Hematopoietic multipotent progenitor cell (in vitro differentiated cells): ENCODE measurements around the gene MAN2B2. TPM values are rescaled to one million over a fixed set of nuclear protein-coding genes. Genes with fewer than 3 reads are reported as not detected.

ENCODE experiments used
- DNase-seq, 3 donors: peaks; one replicate each; pipeline ENCODE4 v3.0.0-alpha.2; 2011 to 2015; ENCODE audit warnings: low read depth in 2 of 3, low spot score in 2 of 3
- total RNA-seq: library from RNA; depleted of rRNA; stranded (reverse); fragments of >200 nt; gene quantifications from one replicate; pipeline ENCODE4 v1.2.3, GENCODE V29; 2012

The MAN2B2 gene
- total RNA-seq, 1 donor, result 39.6 TPM

DNA sequence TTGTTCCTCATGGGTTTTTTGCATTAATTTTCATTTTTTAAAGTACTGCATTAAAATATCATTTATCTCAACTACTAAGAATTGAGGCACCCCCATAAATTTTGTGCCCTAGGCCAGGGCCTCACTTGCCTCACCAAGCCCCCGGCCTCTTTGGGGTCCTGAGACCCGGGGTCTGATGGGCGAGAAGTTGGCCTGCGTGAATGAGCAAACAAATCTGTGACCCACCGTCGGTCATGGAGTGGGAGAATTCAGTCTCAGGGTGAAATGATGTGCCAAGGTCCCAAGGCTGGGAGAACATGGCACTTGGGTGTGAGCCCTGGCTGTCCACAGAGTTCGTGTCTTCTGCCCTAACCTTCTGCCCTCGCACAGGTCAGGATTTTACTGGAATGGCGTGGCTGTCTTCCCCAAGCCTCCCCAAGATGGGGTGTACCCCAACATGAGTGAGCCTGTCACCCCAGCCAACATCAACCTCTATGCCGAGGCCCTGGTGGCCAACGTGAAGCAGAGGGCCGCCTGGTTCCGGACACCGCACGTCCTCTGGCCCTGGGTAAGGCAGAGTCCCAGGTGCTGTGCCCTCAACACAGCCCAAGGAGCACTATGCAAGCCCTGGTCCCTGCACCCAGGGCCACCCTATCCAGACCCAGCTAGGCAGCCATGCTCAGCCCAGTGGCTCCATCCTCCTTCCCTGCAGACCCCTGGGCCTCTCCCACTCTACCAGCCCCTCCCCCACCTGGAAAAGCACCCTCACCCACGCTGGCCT, 18.0 kb downstream of the MAN2B2 start:
- DNase-seq, result no peak

DNA sequence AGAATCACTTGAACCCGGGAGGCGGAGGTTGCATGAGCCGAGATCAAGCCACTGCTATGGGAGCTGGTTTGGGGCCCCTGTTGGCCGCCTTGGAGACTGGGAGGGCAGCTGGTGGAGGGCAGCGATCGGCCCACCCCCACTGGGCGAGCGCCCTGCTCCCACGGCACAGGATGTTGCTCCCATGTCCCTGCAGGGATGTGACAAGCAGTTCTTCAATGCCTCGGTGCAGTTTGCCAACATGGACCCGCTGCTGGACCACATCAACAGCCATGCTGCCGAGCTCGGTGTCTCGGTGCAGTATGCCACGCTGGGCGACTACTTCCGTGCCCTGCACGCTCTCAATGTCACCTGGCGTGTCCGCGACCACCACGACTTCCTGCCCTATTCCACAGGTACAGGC, 19.4 kb downstream of the MAN2B2 start:
- DNase-seq, result no peak

DNA sequence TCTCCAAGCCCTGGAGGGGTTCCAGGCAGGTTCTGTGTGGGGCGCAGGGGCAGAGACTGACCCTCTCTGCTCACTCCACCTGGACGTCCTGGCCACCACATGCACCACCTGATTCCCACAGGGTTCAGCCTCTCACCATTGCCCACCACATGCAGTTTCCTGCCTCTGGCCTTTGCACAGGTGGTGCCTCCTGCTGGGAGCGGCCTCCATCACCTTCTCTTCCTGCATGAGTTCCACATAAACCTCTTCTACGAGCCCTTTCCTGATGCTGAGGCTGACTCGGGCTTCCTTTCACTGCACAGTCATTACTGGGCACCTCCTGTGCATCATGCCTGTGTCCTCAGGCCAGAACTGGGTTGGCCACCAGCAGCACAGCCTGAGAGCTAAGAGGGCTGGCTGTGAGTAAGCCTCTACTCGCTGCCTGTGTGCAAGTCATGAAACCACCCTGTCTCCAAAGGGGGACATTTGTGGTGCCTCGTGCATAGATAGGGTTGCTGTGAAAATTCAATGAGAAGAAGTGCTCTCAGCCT, 19.9 kb downstream of the MAN2B2 start:
- no peak for DNase-seq

DNA sequence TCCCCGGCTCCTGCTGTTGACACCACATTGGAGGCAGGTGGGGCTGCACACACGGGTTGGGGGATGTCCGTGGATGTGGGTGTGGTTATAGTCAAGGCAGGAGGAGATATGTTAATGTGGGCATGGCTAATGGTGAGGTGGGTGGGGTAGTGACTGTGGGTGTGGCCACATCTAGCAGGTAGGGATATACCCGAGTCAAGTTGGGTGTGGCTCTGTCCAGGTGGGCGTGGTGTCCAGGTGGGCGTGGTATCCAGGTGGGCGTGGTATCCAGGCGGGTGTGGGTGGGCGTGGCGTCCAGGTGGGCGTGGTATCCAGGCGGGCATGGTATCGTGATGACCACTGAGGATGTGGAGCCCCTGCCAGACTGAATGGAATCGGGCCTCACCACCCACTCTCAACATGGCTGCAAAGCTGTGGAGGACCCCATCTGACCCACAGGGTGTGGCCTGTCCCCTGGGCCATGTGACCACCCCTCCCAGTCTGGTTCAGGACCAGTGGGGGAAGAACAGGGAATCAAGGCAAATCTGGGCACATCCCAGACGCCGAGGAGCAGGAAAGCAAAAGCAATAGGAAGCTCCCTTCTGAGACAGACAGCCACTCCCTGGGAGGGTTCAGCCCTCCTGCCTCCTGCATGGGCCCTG, 21.0 kb downstream of the MAN2B2 start:
- DNase-seq, result no peak

DNA sequence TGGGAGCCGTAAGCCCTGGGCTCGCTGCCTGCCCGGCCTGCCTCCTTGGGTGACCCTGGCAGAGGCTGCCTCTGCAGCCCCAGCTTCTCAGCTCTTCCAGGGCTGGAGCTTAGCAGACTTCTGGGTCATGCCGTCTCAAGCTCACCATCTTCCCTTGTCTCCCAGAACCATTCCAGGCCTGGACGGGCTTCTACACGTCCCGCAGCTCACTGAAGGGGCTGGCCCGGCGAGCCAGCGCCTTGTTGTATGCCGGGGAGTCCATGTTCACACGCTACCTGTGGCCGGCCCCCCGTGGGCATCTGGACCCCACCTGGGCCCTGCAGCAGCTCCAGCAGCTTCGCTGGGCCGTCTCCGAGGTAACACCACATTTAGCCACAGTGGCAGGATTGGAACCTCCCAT, 22.0 kb downstream of the MAN2B2 start:
- DNase-seq, result no peak

DNA sequence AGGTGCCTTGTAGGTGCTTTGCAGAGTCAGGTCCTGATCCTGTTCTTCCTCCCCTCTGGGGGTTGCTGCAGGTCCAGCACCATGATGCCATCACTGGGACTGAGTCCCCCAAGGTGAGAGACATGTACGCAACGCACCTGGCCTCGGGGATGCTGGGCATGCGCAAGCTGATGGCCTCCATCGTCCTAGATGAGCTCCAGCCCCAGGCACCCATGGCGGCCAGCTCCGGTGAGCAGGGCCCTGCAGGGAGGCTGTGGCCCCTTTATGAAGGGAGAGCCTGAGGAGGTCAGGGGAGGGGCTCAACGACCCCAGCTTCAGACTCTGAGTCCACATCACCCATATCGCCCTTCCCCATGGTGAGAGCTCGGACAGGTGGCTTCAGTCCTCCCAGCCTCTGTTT, 23.1 kb downstream of the MAN2B2 start:
- no peak for DNase-seq

DNA sequence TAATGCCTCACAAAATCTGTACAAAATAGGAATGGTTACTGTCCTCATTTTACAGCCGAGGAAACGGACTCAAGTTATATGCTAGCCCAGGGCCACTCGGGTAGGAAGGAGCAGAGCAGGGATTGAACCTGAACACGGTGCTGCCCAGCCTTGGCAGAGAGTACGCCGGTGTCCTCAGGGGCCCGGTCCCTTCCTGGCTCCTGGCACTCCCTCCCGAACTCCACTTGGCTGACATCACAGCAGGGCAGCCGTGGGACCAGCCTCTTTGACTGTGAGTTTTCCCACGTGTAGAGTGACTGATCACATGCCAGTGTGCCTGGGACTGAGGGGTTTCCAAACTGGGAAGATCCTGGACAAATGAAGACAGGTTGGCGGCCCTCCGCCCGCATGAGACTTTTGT, 23.7 kb downstream of the MAN2B2 start:
- no peak for DNase-seq

DNA sequence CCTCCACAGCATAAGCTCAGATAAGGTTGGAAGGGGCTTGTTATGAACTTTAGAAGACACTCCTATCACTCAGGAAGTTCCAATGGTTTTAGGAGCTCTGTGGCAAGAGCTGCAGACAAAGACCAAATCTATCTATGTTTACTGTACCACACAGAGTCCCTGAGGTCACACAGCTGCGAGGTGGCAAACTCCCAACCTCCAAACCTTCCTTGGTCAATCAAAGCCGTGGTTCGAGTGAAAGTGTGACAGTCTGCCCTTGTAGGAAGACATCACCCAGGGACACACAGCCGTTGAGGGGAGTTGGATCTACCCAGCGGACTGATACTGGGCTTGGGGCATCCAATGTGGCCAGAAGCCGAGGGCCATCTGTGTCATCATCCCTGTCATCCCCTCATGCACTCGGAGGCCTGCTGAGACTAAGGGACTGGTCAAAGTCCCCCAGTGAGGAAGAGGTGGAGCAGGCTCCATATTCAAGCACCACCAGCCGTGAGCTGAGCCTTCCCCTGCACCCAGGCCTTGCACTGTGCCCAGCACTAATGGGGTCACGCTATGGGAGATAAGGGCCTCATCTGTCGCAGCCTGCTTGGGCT, 26.8 kb downstream of the MAN2B2 start:
- DNase-seq, result no peak

DNA sequence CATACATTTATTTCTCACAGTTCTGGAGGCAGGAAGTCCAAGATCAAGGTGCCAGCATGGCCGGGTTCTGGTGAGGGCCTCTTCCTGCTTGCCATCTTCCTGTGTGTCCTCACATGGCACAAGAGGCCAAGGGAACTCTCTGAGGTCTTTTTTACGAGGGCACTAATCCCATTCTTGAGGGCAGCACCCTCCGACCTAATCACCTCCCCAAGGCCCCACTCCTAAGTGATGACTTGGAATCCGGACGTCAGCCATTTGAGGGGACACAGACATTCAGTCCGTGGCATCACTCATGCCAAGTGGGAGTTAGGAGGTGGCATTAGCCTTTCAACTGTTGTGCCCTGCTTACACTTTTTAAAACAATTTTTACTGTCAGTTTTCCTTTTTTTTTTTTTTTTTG, 27.3 kb downstream of the MAN2B2 start:
- no peak for DNase-seq

DNA sequence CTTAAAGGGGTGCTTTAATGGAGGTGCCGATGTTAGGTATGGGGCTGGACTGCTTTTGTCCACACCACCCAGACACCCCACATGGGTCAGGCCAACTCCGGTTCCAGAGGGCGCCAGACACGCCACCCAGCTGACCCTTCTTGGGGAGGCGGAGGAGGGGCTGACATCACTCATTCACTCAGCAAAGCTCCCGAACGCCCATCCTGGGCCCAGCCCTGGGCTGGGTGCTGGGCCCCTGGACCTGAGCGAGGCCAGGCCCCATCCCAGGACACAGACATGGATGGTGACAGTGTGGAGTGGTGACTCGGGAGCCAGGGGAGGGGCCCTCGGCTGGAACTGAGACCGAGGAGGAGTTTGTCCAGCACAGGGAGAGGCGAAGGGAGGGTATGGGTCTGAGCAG, 28.1 kb downstream of the MAN2B2 start:
- DNase-seq, result no peak

DNA sequence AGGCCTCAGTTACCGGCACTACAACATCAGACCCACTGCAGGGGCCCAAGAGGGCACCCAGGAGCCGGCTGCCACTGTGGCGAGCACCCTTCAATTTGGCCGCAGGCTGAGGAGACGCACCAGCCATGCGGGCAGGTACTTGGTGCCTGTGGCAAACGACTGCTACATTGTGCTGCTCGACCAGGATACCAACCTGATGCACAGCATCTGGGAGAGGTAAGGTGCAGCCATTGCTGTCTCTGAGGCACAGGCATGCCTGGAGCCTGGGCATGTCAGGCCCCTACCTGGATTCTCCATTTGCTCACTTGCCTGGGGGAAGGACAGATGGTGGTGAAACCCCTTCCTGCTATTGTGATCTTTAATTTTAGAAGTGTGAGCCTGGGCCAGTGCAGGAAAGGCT, 30.1 kb downstream of the MAN2B2 start:
- DNase-seq, result no peak

GRCh38 chr4:6605605-6606004, 30.6 kb downstream of the MAN2B2 start:
- DNase-seq, result no peak

- DNase-seq, result no peak
Measured at GRCh38 chr4:6606465-6607235, 31.7 kb downstream of the MAN2B2 start.

DNA sequence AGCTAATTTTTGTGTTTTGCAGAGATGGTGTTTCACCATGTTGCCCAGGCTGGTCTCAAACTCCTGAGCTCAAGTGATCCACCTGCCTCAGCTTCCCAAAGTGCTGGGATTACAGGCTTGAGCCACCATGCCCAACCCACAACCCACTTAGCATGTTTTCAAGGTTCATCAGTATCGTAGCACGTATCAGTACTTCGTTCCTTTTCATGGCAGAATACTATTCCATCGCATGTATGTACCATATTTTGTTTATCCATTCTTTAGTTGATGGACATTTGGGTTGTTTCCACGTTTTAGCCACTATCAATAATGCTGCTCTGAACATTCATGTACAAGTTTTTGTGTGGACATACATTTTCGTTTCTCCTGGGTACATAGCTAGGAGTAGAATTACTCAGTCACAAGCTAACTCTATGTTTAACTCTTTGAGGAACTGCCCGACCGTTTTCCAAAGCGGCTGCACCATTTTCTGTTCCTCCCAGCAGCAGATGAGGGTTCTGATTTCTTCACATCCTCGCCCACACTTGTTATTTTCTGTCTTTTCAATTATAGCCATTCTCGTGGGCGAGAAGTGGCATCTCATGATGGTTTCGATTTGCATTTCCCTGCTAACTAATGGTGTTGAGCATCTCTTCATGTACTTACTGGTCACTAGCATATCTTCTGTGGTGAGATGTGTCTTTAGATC, 32.5 kb downstream of the MAN2B2 start:
- DNase-seq, result no peak

- no peak for DNase-seq
Measured at GRCh38 chr4:6608758-6609414, 33.9 kb downstream of the MAN2B2 start.

- DNase-seq, result no peak
Measured at GRCh38 chr4:6609415-6610079, 34.6 kb downstream of the MAN2B2 start.

- DNase-seq, result no peak
Measured at GRCh38 chr4:6610856-6611430, 36.0 kb downstream of the MAN2B2 start.

- no peak for DNase-seq
Measured at GRCh38 chr4:6612961-6613675, 38.1 kb downstream of the MAN2B2 start.
